NCI-H345 (cell line): Measurements from ENCODE around the gene ERMAP.

ENCODE experiments used
- DNase-seq: peaks from one replicate; lab custom pipeline; 2025; lab: John Stamatoyannopoulos, UW

ERMAP gene, protein sequence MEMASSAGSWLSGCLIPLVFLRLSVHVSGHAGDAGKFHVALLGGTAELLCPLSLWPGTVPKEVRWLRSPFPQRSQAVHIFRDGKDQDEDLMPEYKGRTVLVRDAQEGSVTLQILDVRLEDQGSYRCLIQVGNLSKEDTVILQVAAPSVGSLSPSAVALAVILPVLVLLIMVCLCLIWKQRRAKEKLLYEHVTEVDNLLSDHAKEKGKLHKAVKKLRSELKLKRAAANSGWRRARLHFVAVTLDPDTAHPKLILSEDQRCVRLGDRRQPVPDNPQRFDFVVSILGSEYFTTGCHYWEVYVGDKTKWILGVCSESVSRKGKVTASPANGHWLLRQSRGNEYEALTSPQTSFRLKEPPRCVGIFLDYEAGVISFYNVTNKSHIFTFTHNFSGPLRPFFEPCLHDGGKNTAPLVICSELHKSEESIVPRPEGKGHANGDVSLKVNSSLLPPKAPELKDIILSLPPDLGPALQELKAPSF

DNA sequence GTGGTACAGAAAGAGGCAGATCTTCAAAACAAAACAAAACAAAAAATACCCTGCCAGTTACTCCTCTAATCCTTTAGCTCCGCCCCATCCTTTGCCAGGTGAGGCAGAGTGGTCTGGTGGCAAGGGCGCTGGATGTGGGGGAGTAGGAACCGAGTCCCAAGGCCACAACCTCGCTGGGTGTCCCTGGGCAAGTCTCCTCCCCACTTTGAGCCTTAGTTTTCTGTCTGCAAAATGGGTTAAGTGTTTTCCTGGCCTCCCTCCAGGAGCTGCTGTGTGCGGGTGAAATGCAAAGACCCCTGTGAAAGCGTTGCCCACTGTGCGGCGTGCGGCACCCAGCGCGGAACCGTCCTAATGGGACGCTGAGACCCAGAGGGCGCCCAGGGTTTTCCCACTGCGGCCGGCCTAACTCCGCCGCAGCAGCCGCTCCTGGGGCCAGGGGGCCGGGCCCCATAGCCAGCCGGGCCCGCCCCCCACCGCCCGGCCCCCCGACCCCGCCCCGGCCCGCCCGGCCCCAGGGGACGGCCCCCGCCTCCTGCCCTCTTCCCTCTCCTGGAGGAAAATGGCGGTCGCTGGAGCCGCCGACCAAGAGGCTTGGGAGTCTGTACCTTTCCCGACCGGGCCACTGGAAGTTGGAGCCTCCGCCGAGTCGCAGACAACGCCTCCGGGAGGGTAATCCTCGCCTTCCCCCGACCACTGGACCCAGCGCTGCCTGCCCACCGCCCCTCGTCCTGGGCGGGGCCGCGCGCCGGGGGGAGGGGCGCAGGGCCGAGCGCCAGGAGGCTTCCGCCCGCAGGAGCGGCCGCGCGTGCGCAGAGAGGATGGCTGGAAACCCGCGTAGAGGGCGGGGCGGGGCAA, at the start of gene ERMAP, which contains the start of gene SVBP:
ERMAP (plus strand) TSS at position 538 of the 855 bp plus-strand sequence. CDS start 13,327 bp downstream, outside the sequence.
SVBP (minus strand) TSS at position 813 of the 855 bp plus-strand sequence. CDS start 853 bp downstream, outside the sequence.
- peak; percentile 92 for DNase-seq

DNA sequence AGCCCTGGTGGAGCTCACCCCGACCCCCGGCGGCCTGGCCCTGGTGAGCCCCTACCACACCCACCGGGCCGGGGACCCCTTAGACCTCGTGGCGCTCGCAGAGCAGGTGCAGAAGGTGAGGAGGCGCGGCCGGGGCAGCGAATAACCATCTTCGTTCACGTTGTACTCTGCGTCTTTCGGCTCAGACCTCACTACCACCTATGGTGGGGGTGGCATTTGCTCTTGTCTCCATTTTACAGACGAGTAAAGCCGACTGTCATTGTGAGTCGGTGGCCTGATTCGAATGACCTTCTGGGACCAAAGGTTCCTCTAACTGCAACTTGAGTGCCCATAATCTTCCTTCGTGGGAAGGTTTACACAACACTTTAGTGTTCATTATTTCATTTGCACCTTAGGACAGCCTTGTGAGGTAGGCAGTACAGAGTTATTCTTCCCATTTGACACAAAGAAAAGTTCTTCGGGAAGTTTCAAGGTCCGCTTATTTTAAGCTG, 49.4 kb upstream of the ERMAP start:
- peak; percentile 38 for DNase-seq

DNA sequence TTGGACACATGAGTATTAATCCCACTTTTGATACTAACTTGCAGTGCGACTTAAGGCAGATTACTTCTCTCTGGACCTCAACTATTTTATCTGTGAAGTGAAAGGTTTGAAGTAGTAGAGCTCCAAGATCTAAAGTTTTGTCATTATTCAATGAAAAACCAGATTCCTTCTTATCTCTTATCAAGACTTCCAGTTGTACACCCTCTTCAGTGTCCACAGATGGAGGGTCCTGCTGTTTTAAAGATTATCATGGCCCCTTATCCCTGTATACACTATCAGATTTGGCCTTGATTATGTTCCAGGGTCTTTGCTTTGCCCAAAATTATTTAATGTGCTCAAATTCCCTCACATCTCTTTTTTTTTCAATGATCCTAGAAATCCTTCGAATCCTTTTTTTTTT, 48.8 kb upstream of the ERMAP start:
- DNase-seq: no peak

DNA sequence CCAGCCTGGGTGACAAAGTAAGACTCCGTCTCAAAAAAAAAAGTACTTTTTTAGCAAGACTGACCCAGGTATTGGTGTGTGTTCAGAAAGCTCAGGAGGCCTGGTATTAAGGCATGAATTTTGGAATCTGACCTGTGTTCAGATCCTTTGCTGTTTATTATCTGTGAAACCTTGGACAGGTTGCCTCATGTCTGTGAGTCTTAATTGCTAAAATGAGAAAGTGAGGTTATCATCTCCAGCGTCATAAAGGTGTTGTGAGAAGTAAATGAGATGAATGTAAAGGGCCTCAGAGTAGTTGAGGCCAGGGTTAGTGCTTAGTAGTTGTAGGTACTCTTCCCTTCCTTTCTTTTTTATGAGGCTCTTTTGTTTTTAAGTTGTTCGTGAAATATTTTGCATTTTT, 47.1 kb upstream of the ERMAP start:
- no peak for DNase-seq

DNA sequence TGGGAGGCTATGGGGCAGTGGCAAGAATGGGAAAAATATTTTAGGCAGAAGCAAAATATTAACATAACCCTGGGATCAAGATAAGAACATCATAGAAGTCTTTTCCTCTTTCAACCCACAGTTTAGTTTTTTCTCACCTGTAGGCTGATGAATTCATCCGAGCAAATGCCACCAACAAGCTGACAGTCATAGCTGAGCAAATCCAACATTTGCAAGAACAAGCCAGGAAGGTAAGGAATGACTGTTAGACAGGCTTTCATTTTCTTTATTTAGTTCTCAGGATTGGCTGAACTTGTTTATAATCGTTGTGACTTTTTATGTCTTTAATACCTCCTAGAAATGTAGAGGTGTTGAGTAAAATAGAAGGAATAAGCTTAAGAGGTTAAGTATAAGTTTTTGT, 43.5 kb upstream of the ERMAP start:
- no peak for DNase-seq

DNA sequence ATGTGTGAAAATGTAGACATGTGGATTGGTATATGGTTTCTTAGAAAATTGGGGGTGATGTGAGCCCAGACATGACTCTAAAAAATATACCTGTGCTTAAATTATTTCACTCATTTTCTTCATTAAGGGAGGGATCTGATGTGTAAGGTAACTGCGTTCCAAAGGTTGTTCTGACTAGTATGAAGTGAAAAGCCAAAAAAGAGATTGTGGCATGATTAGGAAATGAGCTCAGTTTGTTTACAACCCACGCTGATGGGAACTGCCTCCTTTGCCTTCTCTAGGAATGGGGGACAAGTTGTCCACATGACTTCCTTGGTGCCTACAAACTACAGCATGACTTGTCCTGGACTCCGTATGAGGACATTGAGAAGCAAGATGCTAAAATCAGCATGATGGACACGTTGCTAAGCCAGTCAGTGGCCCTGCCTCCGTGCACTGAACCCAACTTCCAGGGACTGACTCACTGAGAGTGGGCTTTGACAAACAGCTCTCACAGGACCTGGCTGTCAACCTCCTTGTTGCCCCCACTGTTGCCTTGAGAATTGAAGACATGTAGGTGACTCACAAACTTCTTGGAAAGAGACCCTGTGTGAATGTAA, 41.9 kb upstream of the ERMAP start:
- DNase-seq: no peak

DNA sequence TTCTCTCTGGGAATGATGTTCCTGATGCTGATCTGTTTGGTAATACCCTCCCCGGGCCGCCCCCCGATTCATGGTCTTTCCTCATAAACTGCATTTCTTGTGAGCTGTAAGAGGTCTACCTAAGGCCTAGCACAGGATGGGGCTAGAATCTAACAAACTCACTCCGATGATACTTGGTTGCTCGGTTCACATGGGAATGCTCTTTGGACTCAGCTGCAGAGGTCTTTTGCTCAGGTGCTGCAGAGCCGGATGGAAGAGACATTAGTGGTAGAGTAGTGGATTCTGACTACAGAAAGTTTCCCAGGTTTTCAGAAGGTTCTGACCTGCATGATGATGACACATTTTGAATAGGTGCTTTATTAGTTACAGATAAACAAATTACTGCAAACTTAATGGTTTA, 40.4 kb upstream of the ERMAP start:
- DNase-seq: no peak

DNA sequence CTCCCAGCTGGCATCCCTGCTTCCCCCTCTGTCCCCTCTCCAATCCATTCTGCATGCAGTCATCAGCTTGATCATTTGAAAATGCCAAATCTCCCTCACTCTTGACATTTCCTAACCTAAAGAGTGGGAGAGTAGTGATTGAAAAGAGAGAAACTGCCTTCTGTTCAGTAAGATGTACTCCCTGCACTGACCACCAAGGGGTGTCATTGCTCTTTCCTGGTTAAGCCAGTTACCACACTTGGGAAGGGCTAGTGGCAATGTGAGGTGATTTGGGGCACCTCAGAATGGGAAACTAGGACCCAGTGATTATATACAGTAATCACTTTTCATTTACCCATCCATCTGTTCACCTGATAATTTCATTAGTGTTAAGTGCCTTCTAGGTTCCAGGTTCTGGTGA, 39.1 kb upstream of the ERMAP start:
- peak; percentile 25 for DNase-seq

DNA sequence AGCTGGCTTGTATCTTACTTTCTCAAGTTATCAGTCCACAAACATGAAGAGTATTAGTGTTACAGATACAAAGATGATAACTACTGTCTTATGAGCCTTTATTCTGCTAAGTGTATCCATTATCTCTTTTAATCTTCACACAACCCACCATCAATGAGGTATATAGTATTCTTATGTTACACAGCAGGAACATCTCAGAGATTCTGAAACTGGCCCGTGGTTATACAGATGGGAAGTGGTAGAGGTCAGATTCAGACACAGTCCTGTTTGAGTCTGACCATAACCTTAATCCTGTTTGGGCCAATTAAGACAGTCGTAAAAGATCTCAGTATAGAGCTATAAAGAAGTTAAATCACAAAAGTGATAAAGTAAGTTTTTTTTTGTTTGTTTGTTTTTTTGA, 37.2 kb upstream of the ERMAP start:
- DNase-seq: no peak

DNA sequence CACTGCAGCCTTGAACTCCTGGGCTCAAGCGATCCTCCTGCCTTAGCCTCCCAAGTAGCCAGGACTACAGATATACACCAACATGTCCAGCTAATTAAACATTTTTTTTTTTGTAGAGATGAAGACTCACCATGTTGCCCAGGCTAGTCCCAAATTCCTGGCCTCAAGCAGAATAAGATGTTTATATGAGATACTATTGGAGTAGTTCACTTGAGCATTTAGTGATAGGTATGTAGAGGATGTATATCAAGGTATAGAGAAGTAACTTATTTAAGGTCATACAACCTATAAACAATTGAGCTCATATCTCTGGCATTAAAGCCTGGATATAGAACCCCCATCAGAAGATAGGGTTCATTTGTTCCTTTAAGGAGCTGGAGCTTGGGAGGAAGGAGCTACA, 36.7 kb upstream of the ERMAP start:
- DNase-seq: no peak

DNA sequence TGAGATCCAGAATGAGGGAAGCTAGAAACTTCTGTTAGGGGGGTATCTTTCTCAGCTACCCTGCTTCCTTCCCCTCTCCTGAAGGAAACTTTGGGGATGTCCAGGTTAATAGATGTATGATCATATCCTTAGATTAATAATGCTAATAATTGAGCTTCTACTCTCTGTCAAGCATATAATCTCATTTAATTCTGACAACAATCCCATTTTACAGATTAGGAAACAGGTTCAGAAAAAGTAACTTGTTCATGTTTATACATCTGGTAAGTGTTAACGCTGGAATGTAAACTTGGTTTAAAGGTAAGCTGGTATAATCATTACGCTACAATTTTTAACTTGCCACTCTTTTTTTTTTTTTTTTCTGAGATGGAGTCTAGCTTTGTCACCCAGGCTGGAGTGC, 33.8 kb upstream of the ERMAP start:
- DNase-seq: no peak

DNA sequence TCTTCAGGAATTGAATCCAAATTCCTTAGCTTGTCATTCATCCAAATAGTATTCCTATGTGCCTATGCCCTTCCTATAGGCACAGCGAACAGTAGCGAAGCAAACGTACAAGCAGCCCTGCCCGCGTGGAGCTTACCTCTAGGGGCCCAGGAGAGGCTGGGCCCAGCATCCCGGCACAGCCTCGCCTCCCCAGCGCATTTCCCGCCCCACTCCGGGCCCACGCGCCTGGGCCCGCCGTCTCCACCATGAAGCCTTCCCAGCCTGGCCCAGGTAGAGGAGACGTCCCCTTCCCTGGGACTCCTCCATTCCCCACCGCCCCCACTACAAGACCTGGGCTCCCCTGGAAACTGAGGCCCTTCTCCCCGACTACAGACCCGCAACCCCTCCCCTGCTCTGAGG, 32.4 kb upstream of the ERMAP start:
- no peak for DNase-seq

DNA sequence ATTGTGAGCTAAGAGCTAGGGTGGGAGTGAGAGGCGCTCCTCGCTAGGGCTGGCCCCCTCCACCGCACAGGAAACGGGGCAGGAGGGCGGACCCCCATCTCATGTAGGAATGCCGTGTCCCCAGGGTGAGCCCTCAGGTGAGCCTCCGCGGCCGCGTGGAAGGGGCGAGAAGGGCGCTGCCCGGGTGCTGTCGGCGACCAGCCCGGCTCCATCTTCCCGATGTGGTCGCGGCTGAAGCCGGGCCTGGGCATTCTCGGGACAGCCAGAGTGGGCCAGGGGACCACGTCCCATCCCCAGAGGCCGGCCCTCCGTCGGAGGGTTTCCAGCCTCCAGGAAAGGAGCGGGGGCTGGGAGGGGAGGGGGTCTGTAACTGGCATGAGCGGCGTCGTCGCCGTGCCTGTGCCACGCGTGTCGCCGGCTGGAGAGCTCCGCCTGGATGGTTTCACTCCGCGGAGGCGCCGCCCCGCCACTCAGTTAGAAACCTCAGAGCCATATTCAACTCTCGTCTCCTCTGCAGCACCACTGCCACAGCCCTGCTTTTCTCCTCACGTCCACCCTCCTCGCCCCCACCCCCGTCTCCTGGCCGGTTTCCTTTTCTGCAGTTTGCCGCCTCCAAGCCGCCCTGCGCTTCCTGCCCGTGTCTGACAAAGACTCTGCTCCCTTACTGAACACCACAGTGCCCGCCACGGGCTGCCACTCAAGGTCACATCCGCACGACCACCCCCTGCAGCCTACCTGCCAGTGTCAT, 31.8 kb upstream of the ERMAP start, which contains the start of gene TMEM269:
TMEM269 (plus strand) TSS at position 46 of the 748 bp plus-strand sequence. CDS start 4,903 bp downstream, outside the sequence.
- no peak for DNase-seq

DNA sequence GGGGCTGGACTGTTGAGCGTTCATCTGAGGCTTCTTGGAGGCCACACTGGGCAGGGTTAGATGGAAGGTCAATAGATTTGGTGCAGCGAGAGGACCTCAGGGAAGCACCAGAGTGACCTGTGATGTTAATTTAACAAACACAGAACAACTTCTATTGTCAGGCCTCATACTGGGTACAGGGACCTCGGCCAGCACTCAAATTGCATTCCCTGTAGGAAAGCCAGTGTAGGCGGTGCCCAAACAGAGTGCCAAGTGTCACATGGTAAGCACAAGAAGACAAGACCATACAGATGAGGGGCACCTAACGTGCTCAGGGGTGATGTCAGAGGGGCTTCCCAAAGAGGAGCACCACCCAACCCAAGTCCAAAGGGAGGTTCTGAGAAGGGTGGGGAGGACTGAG, 30.8 kb upstream of the ERMAP start:
- no peak for DNase-seq

DNA sequence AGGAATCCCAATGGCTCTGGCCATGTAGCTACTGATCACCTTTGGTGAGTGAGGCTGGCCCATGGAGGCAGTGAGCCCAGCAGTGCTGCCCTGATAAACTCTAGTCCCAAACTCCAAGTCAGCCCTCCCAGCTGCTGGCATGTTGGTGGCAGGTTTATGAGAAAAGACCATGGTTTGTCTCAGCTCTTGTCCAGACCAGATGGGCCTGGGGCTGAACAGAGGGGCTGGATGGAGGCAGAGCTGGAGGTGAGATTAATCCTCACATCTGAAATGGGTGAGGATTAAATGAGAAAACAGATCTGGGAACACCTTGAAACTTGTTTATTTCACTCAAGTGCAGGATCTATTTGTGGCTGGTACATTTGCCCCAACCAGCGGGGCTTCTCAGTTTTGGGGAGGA, 28.9 kb upstream of the ERMAP start:
- DNase-seq: no peak

DNA sequence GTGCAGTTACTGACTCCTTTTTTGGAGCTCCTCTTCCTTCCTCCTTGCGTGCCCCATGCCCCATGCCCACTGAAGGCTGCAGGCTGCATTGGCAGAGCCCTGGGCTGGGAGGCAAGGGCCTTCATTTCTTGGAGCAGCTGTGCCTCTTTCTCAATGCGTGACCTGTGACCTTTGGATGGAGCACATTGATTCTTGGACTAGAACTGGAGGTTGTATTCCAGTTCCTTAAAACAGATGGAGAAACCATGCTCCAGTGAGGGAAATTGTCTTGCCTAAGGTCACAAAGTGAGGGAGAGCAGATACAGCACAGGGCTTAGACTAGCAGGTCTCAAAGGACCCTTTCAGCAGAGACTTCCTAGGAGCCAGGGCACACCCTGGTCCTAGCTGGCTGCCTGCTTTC, 23.1 kb upstream of the ERMAP start:
- no peak for DNase-seq

DNA sequence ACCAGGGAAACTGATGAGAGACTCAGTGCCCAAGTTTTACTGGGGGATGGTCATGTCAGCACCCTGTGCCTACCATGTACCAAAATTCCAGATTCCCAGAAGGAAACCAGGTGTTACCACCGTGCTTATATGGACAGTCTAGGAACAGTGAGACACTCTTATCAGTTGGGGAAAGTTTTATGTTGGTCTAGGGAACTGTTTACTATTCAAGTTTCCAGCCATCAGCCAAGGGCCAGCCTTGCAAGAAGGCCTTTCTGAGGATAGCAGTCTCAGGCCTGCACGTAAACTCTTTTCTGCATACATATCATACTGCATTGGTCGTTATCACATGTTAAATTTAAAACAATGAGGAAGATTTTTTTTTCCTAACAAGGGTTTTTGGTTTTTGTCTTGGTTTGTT, 19.5 kb upstream of the ERMAP start:
- no peak for DNase-seq

DNA sequence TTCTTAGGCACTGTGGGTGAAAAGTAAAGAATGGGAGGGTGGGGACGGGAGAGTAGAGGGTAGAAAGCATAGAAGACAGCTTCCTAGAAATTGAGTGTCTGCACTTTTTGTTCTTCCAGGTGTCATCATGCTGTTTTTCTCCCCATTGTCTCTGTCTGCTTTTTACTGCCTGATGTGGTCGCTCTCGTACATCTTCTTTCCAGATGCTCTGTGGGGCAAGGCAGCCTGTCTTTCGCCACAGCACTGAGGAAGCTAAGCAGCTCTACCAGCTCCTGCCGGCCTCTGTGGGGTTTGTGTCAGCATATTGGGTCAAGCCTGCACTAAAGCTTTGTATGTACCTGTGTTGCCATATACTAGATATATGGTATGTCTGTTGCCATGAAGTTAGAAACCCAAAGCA, 18.9 kb upstream of the ERMAP start:
- no peak for DNase-seq

DNA sequence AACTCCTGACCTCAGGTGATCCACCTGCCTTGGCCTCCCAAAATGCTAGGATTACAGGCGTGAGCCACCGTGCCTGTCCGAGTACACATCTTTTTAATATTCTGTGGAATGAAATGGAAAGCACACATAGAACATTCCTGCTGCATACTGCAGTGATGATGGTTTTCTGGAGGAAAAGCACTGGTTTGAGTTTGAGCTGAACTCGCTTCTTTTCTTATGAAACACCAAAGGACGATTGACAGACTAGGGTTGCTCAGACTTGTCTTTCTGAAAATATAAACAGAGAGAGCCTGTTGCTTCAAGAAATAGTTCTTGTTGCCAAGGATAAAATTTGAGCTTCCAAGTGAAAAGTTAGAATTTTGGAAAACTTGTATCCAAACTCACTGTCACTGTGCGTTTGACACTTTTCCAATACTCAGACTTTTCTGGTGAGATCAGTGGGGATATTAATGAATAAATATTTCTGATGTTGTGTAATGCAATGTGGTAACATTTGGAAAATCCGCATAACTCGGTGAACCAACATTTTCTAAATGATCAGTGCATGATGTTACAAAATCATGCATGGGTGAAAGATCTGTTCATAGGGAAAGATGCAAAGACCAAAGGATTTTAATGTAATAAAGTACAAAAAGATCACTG, 15.0 kb upstream of the ERMAP start:
- DNase-seq: no peak

DNA sequence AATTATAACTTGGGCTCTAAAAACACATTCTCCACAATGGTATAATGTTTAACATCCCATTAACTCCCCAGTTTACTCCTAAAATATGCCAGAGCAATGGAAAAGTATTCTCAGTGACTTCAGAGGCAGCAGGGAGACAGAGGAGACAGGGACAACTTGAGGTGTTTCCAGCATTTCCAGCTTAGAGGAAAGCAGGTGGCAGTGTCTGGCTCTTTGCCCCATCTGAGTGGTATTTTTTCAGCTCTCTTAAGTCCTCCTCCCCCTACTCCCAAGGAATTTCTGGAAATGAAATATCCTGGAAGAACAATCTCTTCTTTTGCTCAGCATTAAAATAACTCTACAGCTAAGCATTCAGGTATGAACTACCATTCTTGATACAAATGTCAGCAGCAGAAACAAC, 10.8 kb upstream of the ERMAP start:
- no peak for DNase-seq

DNA sequence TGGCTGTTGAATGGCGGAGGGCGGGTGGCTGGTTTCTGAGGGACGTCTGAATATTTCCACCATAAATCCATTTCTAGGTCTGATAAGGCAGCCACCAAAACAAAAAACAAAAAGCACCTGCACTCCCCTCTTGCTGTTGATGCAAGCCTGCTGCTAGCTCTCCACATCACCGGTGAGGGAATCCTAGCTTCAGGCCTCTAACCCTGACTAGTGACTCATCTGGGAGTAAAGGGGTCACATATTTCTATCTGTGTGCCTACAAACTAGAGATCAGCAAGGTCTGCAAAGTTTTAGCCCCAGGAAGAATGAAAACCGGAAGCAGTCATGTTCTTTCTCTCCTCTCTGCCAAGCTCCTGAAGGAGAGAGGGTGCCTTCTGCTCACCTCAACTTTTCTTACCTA, 10.3 kb upstream of the ERMAP start:
- DNase-seq: no peak
